ENCODE results near the gene KRT6B.

The KRT6B gene

DNA sequence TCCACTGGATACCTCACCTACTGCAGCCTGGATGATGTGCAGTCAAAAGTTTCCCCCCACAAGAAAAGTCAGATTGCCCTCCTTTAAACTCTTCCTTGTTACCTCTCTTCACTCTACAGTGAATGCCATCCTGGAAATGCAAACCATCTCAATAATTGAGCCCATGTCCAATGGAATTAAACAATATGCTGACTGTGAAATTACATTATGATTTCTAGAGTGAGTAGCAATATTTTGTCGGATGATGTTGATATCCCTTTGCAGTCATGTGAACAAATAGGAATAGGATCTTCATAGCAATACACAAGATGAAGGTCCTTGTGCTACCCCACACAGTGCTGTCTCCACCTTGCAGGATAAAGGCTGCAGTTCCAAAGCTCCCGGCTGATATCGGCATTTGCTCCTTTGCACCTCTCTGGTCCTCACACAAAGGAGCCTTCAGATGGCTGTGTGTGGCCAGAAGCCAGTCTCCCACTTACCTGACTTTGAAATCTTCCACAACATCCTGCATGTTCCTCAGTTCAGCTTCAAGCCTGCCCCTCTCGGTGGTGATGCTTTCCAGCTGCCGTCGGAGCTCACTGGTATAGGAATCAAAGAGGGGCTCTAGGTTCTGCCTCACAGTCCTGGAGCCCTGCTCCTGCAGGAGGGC, 19.3 kb downstream of the KRT6B start:
- Mint-ChIP-seq H3K36me3 (ENCODE audit: low read depth) (no peaks in the 10 kb centered on the region), H3K9me3 (no peaks in the 10 kb centered on the region), H3K4me3 (no peak overlapping the region), H3K4me1 (no peaks in the 10 kb centered on the region), H3K27me3 (ENCODE audit: low read depth) (peaks cover 54% of the 10 kb centered on the region), H3K27ac (no peak overlapping the region)
- TF ChIP-seq, protein P1, sequence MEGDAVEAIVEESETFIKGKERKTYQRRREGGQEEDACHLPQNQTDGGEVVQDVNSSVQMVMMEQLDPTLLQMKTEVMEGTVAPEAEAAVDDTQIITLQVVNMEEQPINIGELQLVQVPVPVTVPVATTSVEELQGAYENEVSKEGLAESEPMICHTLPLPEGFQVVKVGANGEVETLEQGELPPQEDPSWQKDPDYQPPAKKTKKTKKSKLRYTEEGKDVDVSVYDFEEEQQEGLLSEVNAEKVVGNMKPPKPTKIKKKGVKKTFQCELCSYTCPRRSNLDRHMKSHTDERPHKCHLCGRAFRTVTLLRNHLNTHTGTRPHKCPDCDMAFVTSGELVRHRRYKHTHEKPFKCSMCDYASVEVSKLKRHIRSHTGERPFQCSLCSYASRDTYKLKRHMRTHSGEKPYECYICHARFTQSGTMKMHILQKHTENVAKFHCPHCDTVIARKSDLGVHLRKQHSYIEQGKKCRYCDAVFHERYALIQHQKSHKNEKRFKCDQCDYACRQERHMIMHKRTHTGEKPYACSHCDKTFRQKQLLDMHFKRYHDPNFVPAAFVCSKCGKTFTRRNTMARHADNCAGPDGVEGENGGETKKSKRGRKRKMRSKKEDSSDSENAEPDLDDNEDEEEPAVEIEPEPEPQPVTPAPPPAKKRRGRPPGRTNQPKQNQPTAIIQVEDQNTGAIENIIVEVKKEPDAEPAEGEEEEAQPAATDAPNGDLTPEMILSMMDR (IDR thresholded peaks at IDR 0.05; ENCODE audit: unreplicated experiment in 3 of 3), result no peak

DNA sequence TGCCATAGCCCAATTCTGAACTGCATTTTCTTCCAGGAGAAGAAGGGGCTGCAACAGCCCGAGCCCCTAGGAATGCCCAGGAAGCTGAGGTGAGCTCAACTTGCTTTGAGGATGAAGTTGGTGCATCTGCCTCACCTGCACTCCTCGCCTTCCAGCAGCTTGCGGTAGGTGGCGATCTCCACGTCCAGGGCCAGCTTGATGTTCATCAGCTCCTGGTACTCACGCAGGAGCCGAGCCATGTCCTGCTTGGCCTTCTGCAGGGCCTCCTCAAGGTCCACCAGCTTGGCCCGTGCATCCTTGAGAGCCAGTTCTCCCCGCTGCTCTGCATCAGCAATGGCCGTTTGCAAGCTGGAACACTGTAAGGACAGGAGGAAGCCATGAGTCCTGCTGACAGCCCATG, 23.8 kb downstream of the KRT6B start:
- Mint-ChIP-seq H3K4me3 (no peak overlapping the region), H3K36me3 (ENCODE audit: low read depth) (no peaks in the 10 kb centered on the region), H3K9me3 (no peaks in the 10 kb centered on the region), H3K27me3 (ENCODE audit: low read depth) (peaks cover 31% of the 10 kb centered on the region), H3K4me1 (peaks cover 17% of the 10 kb centered on the region), H3K27ac (no peak overlapping the region)
- TF ChIP-seq, protein P1 (IDR thresholded peaks at IDR 0.05; ENCODE audit: unreplicated experiment in 3 of 3), result no peak

GRCh38 chr12:52427083-52427482, 24.9 kb downstream of the KRT6B start:
- Mint-ChIP-seq H3K27me3 (ENCODE audit: low read depth) (peaks cover 22% of the 10 kb centered on the region), H3K27ac (no peak overlapping the region), H3K9me3 (no peaks in the 10 kb centered on the region), H3K4me1 (peaks cover 19% of the 10 kb centered on the region), H3K36me3 (ENCODE audit: low read depth) (no peaks in the 10 kb centered on the region), H3K4me3 (no peak overlapping the region)
- TF ChIP-seq, protein P1 (IDR thresholded peaks at IDR 0.05; ENCODE audit: unreplicated experiment in 3 of 3), result no peak

- no peak overlapping the region for H3K27ac Mint-ChIP-seq
- H3K27me3 Mint-ChIP-seq (ENCODE audit: low read depth), result peaks cover 21% of the 10 kb centered on the region
- no peaks in the 10 kb centered on the region for H3K9me3 Mint-ChIP-seq
- peaks cover 19% of the 10 kb centered on the region for H3K4me1 Mint-ChIP-seq
- TF ChIP-seq, protein P1 (IDR thresholded peaks at IDR 0.05; ENCODE audit: unreplicated experiment in 3 of 3), result no peak
- no peaks in the 10 kb centered on the region for H3K36me3 Mint-ChIP-seq (ENCODE audit: low read depth)
- H3K4me3 Mint-ChIP-seq, result no peak overlapping the region
These were observed 25.9 kb downstream of the KRT6B start for GRCh38 chr12:52426034-52426433.

- Mint-ChIP-seq H3K27ac (no peak overlapping the region), H3K4me3 (no peak overlapping the region), H3K36me3 (ENCODE audit: low read depth) (no peaks in the 10 kb centered on the region), H3K4me1 (peaks cover 19% of the 10 kb centered on the region), H3K9me3 (no peaks in the 10 kb centered on the region), H3K27me3 (ENCODE audit: low read depth) (peaks cover 17% of the 10 kb centered on the region)
- TF ChIP-seq, protein P1 (IDR thresholded peaks at IDR 0.05; ENCODE audit: unreplicated experiment in 3 of 3), result no peak
These were observed 26.5 kb downstream of the KRT6B start for GRCh38 chr12:52425466-52425865.

Data from nephron (organoid).